Large intestine (tissue), 12 donors: ENCODE results near the gene NUDT15. TPM values are rescaled to one million over a fixed set of nuclear protein-coding genes. Genes with fewer than 3 reads are reported as not detected.

ENCODE experiments used
- DNase-seq, 2 donors: peaks; one replicate each; pipeline versions ENCODE4 v3.0.0 to v3.0.0-alpha.2; 2013
- H3K27ac ChIP-seq: one replicate; pipeline ENCODE4 v1.5.1; 2013; ENCODE audit warnings: low read length
- H3K27me3 ChIP-seq: 2 replicates; pipeline ENCODE4 v1.6.1; 2013; ENCODE audit warnings: low read length; ENCODE audit not compliant: control insufficient read depth, insufficient read depth
- H3K36me3 ChIP-seq: 2 replicates; pipeline ENCODE4 v1.6.1; 2013; ENCODE audit warnings: low read length; ENCODE audit not compliant: control insufficient read depth, insufficient read depth
- H3K4me1 ChIP-seq: one replicate; pipeline ENCODE4 v1.6.1; 2013; ENCODE audit warnings: low read length; ENCODE audit not compliant: control insufficient read depth, insufficient read depth
- H3K4me3 ChIP-seq: one replicate; pipeline ENCODE4 v1.5.1; 2013; ENCODE audit warnings: low read length
- H3K9me3 ChIP-seq: one replicate; pipeline ENCODE4 v1.6.1; 2013; ENCODE audit warnings: mild to moderate bottlenecking, low read depth, low read length, moderate library complexity; ENCODE audit not compliant: control insufficient read depth
- WGBS: methylation state at CpG from one replicate; pipeline ENCODE4 v1.1.5; 2013; ENCODE audit warnings: low lambda C conversion rate; ENCODE audit not compliant: insufficient coverage; 5-methylcytosine and 5-hydroxymethylcytosine counted together
- long read RNA-seq, 11 donors: transcript quantifications; one replicate each; lab custom pipeline, GENCODE V29; 2026
- polyA plus RNA-seq: library from polyadenylated mRNA; unstranded; fragments of 120-200 nt; gene quantifications from one replicate; pipeline ENCODE4 v1.2.1, GENCODE V29; 2013

Gene NUDT15
- polyA plus RNA-seq, result 19.2 TPM
- long read RNA-seq, donor 1, transcript NUDT15-201 (3 exons, 2,098 nt), result major isoform, 9 of 9 reads
- long read RNA-seq, donor 1, partial matches to known transcripts, result 0 of 9 reads
- long read RNA-seq, donor 1, other reads (novel, unspliced or antisense), result 0 of 9 reads
- long read RNA-seq, donor 2, transcript NUDT15-201 (3 exons, 2,098 nt), result major isoform, 7 of 232 reads
- long read RNA-seq, donor 2, partial matches to known transcripts, result 218 of 232 reads
- long read RNA-seq, donor 2, other reads (novel, unspliced or antisense), result 7 of 232 reads
- long read RNA-seq, donor 3, result 0 reads
- long read RNA-seq, donor 4, partial matches to known transcripts, result 0 of 2 reads
- long read RNA-seq, donor 4, other reads (novel, unspliced or antisense), result 0 of 2 reads
- long read RNA-seq, donor 5, transcript NUDT15-201 (3 exons, 2,098 nt), result major isoform, 6 of 6 reads
- long read RNA-seq, donor 5, partial matches to known transcripts, result 0 of 6 reads
- long read RNA-seq, donor 5, other reads (novel, unspliced or antisense), result 0 of 6 reads
- long read RNA-seq, donor 6, transcript NUDT15-201 (3 exons, 2,098 nt), result major isoform, 13 of 13 reads
- long read RNA-seq, donor 6, partial matches to known transcripts, result 0 of 13 reads
- long read RNA-seq, donor 6, other reads (novel, unspliced or antisense), result 0 of 13 reads
- long read RNA-seq, donor 7, transcript NUDT15-201 (3 exons, 2,098 nt), result major isoform, 10 of 25 reads
- long read RNA-seq, donor 7, partial matches to known transcripts, result 15 of 25 reads
- long read RNA-seq, donor 7, other reads (novel, unspliced or antisense), result 0 of 25 reads
- long read RNA-seq, donor 8, transcript NUDT15-201 (3 exons, 2,098 nt), result major isoform, 9 of 9 reads
- long read RNA-seq, donor 8, partial matches to known transcripts, result 0 of 9 reads
- long read RNA-seq, donor 8, other reads (novel, unspliced or antisense), result 0 of 9 reads
- long read RNA-seq, donor 9, transcript NUDT15-201 (3 exons, 2,098 nt), result major isoform, 8 of 18 reads
- long read RNA-seq, donor 9, partial matches to known transcripts, result 10 of 18 reads
- long read RNA-seq, donor 9, other reads (novel, unspliced or antisense), result 0 of 18 reads
- long read RNA-seq, donor 10, transcript NUDT15-201 (3 exons, 2,098 nt), result major isoform, 7 of 13 reads
- long read RNA-seq, donor 10, partial matches to known transcripts, result 6 of 13 reads
- long read RNA-seq, donor 10, other reads (novel, unspliced or antisense), result 0 of 13 reads
- long read RNA-seq, donor 11, transcript NUDT15-201 (3 exons, 2,098 nt), result major isoform, 10 of 10 reads
- long read RNA-seq, donor 11, partial matches to known transcripts, result 0 of 10 reads
- long read RNA-seq, donor 11, other reads (novel, unspliced or antisense), result 0 of 10 reads

GRCh38 chr13:48037346-48038173 is at the start of gene NUDT15:
Gene NUDT15 (plus strand): TSS chr13:48037726. CDS start chr13:48037747, 21 bp downstream.
- peaks cover 8% of the 10 kb centered on the region for H3K9me3 ChIP-seq
- H3K4me1 ChIP-seq, result peaks cover 15% of the 10 kb centered on the region
- DNase-seq, result peak; percentile 98
- WGBS, result no CpG with 5 or more reads among the region's 82 CpGs
- H3K27ac ChIP-seq, result peak within 1 kb of the TSS; percentile 97
- peaks cover 5% of the 10 kb centered on the region for H3K36me3 ChIP-seq
- H3K4me3 ChIP-seq, result peak within 1 kb of the TSS; percentile 56
- no peaks in the 10 kb centered on the region for H3K27me3 ChIP-seq

GRCh38 chr13:47990427-47990826 is 47.1 kb upstream of the NUDT15 start:
- no peaks in the 10 kb centered on the region for H3K9me3 ChIP-seq
- H3K4me1 ChIP-seq, result peaks cover 9% of the 10 kb centered on the region
- WGBS, result 60% methylated on average over 1 of the region's 1 CpG
- peak in 1 of 2 donors; percentile 27 for DNase-seq
- no peak overlapping the region for H3K4me3 ChIP-seq
- peaks cover 30% of the 10 kb centered on the region for H3K36me3 ChIP-seq
- H3K27ac ChIP-seq, result peak overlapping the region; percentile 12
- no peaks in the 10 kb centered on the region for H3K27me3 ChIP-seq

- WGBS, result 100% methylated on average over 1 of the region's 2 CpGs
- Histone ChIP-seq H3K9me3 (no peaks in the 10 kb centered on the region), H3K36me3 (peaks cover 26% of the 10 kb centered on the region), H3K4me1 (peaks cover 9% of the 10 kb centered on the region), H3K4me3 (no peak overlapping the region), H3K27me3 (no peaks in the 10 kb centered on the region), H3K27ac (peak overlapping the region; percentile 12)
- DNase-seq, result peak; percentile 30 to 68
Measured at GRCh38 chr13:47990920-47991466, 46.5 kb upstream of the NUDT15 start.

GRCh38 chr13:47991859-47992258 is 45.7 kb upstream of the NUDT15 start:
- 100% methylated on average over 1 of the region's 4 CpGs for WGBS
- H3K4me3 ChIP-seq, result no peak overlapping the region
- H3K27ac ChIP-seq, result no peak overlapping the region
- H3K27me3 ChIP-seq, result no peaks in the 10 kb centered on the region
- no peak for DNase-seq
- H3K9me3 ChIP-seq, result no peaks in the 10 kb centered on the region
- peaks cover 9% of the 10 kb centered on the region for H3K4me1 ChIP-seq
- H3K36me3 ChIP-seq, result peaks cover 25% of the 10 kb centered on the region

GRCh38 chr13:47997384-47997783 is 40.1 kb upstream of the NUDT15 start:
- no peak for DNase-seq
- H3K9me3 ChIP-seq, result no peaks in the 10 kb centered on the region
- H3K4me3 ChIP-seq, result no peak overlapping the region
- WGBS, result 100% methylated on average over 1 of the region's 2 CpGs
- no peaks in the 10 kb centered on the region for H3K4me1 ChIP-seq
- no peaks in the 10 kb centered on the region for H3K27me3 ChIP-seq
- H3K36me3 ChIP-seq, result peaks cover 26% of the 10 kb centered on the region
- H3K27ac ChIP-seq, result no peak overlapping the region

- 17% methylated on average over 1 of the region's 5 CpGs for WGBS
- H3K36me3 ChIP-seq, result peaks cover 19% of the 10 kb centered on the region
- no peak for DNase-seq
- H3K9me3 ChIP-seq, result no peaks in the 10 kb centered on the region
- peak overlapping the region; percentile 83 for H3K27ac ChIP-seq
- H3K4me3 ChIP-seq, result peak overlapping the region; percentile 100
- no peaks in the 10 kb centered on the region for H3K4me1 ChIP-seq
- H3K27me3 ChIP-seq, result no peaks in the 10 kb centered on the region
Measured at GRCh38 chr13:47999973-48000372, 37.6 kb upstream of the NUDT15 start.

- Histone ChIP-seq H3K27me3 (no peaks in the 10 kb centered on the region), H3K9me3 (no peaks in the 10 kb centered on the region), H3K27ac (peak overlapping the region; percentile 83), H3K4me3 (peak overlapping the region; percentile 100), H3K4me1 (no peaks in the 10 kb centered on the region), H3K36me3 (peaks cover 19% of the 10 kb centered on the region)
- no CpG with 5 or more reads among the region's 25 CpGs for WGBS
- peak in 1 of 2 donors; percentile 46 for DNase-seq
Measured at GRCh38 chr13:48000559-48001113, 36.9 kb upstream of the NUDT15 start.

GRCh38 chr13:48001114-48001881 is 36.2 kb upstream of the NUDT15 start, which contains the start of gene SUCLA2:
Gene SUCLA2 (minus strand): TSS chr13:48001273. CDS start chr13:48001269, 4 bp downstream.
- H3K4me3 ChIP-seq, result peak within 1 kb of the TSS; percentile 100
- no peaks in the 10 kb centered on the region for H3K27me3 ChIP-seq
- no CpG with 5 or more reads among the region's 52 CpGs for WGBS
- peak; percentile 95 to 97 for DNase-seq
- no peaks in the 10 kb centered on the region for H3K9me3 ChIP-seq
- peaks cover 14% of the 10 kb centered on the region for H3K36me3 ChIP-seq
- peak within 1 kb of the TSS; percentile 83 for H3K27ac ChIP-seq
- H3K4me1 ChIP-seq, result no peaks in the 10 kb centered on the region
